Tibial nerve (tissue), 4 donors: Measurements from ENCODE around the gene TYW1.
"Not testable (repeated sequence)": the region's sequence is repeated elsewhere in the genome, so short reads cannot be mapped to it uniquely, and the experiment has no call there.

Experiments
- EP300 ChIP-seq, 2 donors: sonication (generic); formaldehyde crosslinking; IDR thresholded peaks; one replicate each; pipeline ENCODE4 v1.6.1; 2017; ENCODE audit warnings: antibody characterized with exemption in 2 of 2, mild to moderate bottlenecking in 1 of 2
- POLR2A ChIP-seq, 2 donors: fragments of 450-650 bp; IDR thresholded peaks; one replicate each; pipeline ENCODE4 v1.6.1; 2017; ENCODE audit warnings: antibody characterized with exemption in 2 of 2, mild to moderate bottlenecking in 2 of 2, moderate library complexity in 2 of 2
- TF ChIP-seq, protein P1 (sequence below), 5 experiments: fragments of 200-600 bp in 3 of 5; fragments of 450-650 bp in 2 of 5; sonication (generic) in 3 of 5; IDR thresholded peaks; one replicate each; pipeline ENCODE4 v1.5.1; 2016 to 2019; ENCODE audit warnings: antibody characterized with exemption in 5 of 5, mild to moderate bottlenecking in 3 of 5, moderate library complexity in 2 of 5

DNA sequence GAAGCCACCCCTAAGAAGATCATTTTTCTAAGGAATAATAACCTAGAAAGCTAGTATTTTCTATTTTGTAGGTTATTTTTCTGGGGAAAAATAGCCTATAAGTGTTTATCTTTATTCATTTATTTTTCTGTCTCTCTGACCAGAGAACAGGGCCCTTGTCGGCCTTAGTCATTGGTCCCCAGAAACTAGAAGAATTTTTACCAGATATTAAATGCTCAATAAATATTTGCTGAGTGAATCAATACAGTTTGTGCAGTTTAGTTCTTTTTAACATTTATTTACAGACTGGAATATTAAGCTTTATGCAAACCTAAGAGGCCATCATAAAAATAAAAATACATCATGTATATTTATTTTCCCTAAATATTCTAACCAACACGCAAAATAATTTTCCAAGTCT, 144.4 kb downstream of the TYW1 start:
- TF ChIP-seq, protein P1, sequence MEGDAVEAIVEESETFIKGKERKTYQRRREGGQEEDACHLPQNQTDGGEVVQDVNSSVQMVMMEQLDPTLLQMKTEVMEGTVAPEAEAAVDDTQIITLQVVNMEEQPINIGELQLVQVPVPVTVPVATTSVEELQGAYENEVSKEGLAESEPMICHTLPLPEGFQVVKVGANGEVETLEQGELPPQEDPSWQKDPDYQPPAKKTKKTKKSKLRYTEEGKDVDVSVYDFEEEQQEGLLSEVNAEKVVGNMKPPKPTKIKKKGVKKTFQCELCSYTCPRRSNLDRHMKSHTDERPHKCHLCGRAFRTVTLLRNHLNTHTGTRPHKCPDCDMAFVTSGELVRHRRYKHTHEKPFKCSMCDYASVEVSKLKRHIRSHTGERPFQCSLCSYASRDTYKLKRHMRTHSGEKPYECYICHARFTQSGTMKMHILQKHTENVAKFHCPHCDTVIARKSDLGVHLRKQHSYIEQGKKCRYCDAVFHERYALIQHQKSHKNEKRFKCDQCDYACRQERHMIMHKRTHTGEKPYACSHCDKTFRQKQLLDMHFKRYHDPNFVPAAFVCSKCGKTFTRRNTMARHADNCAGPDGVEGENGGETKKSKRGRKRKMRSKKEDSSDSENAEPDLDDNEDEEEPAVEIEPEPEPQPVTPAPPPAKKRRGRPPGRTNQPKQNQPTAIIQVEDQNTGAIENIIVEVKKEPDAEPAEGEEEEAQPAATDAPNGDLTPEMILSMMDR (IDR thresholded peaks at IDR 0.05): not testable (repeated sequence)
- TF ChIP-seq EP300, POLR2A (IDR thresholded peaks at IDR 0.05): not testable (repeated sequence)
